ENCODE measurements around the gene WDR45B. TPM values are rescaled to one million over a fixed set of nuclear protein-coding genes. Genes with fewer than 3 reads are reported as not detected.

The WDR45B gene
- total RNA-seq, 2 donors from 2014 or later: 75.3 to 79.1 TPM

GRCh38 chr17:82689077-82689476 is 40.8 kb upstream of the WDR45B start:
- 84 to 85% methylated on average over 4 to 8 of the region's 8 CpGs for WGBS, 2 experiments (ENCODE audit: insufficient coverage in 1 of 2, insufficient read length in 1 of 2)

GRCh38 chr17:82687871-82688270 is 39.6 kb upstream of the WDR45B start:
- DNase-seq: no peak
- Histone ChIP-seq H3K9ac (ENCODE audit: extremely low read depth, low read length, poor library complexity, severe bottlenecking) (no peak overlapping the region), H3K27ac (ENCODE audit: low read depth, low read length) (no peak overlapping the region), H3K4me1 (ENCODE audit: control insufficient read depth, insufficient read depth, low read length) (no peaks in the 10 kb centered on the region), H3K27me3 (ENCODE audit: control insufficient read depth, insufficient read depth, low read length, poor library complexity, severe bottlenecking) (no peaks in the 10 kb centered on the region), H3K9me3 (ENCODE audit: control insufficient read depth, low read length) (no peaks in the 10 kb centered on the region), H3K36me3 (ENCODE audit: control insufficient read depth, insufficient read depth, low read length) (no peaks in the 10 kb centered on the region), H3K4me3 (ENCODE audit: low read length) (no peak overlapping the region)
- H3K4me3 Mint-ChIP-seq: no peak overlapping the region
- H3K27me3 Mint-ChIP-seq (ENCODE audit: insufficient read depth): no peaks in the 10 kb centered on the region
- no peak for TF ChIP-seq CTCF (conservative IDR thresholded peaks at IDR 0.05)
- H3K36me3 Mint-ChIP-seq (ENCODE audit: low read depth): no peaks in the 10 kb centered on the region
- H3K27ac Mint-ChIP-seq: no peak overlapping the region
- WGBS, 2 experiments (ENCODE audit: insufficient coverage in 1 of 2, insufficient read length in 1 of 2): 90 to 96% methylated on average over 9 of the region's 9 CpGs
- H3K9me3 Mint-ChIP-seq: peaks cover 1% of the 10 kb centered on the region
- H3K4me1 Mint-ChIP-seq: no peaks in the 10 kb centered on the region

More at GRCh38 chr17:82689077-82689476, 40.8 kb upstream of the WDR45B start:
- DNase-seq: no peak
- peaks cover 2% of the 10 kb centered on the region for H3K36me3 Mint-ChIP-seq (ENCODE audit: low read depth)
- Histone ChIP-seq H3K4me3 (ENCODE audit: low read length) (no peak overlapping the region), H3K4me1 (ENCODE audit: control insufficient read depth, insufficient read depth, low read length) (no peaks in the 10 kb centered on the region), H3K27me3 (ENCODE audit: control insufficient read depth, insufficient read depth, low read length, poor library complexity, severe bottlenecking) (no peaks in the 10 kb centered on the region), H3K36me3 (ENCODE audit: control insufficient read depth, insufficient read depth, low read length) (no peaks in the 10 kb centered on the region), H3K9ac (ENCODE audit: extremely low read depth, low read length, poor library complexity, severe bottlenecking) (no peak overlapping the region), H3K9me3 (ENCODE audit: control insufficient read depth, low read length) (no peaks in the 10 kb centered on the region), H3K27ac (ENCODE audit: low read depth, low read length) (no peak overlapping the region)
- H3K27ac Mint-ChIP-seq: no peak overlapping the region
- peaks cover 1% of the 10 kb centered on the region for H3K27me3 Mint-ChIP-seq (ENCODE audit: insufficient read depth)
- no peaks in the 10 kb centered on the region for H3K4me1 Mint-ChIP-seq
- H3K9me3 Mint-ChIP-seq: peaks cover 4% of the 10 kb centered on the region
- H3K4me3 Mint-ChIP-seq: no peak overlapping the region
- no peak for TF ChIP-seq CTCF (conservative IDR thresholded peaks at IDR 0.05)

GRCh38 chr17:82687375-82687861 is 39.2 kb upstream of the WDR45B start:
- Histone ChIP-seq H3K27ac (ENCODE audit: low read depth, low read length) (no peak overlapping the region), H3K4me3 (ENCODE audit: low read length) (no peak overlapping the region), H3K4me1 (ENCODE audit: control insufficient read depth, insufficient read depth, low read length) (no peaks in the 10 kb centered on the region), H3K9ac (ENCODE audit: extremely low read depth, low read length, poor library complexity, severe bottlenecking) (no peak overlapping the region), H3K9me3 (ENCODE audit: control insufficient read depth, low read length) (no peaks in the 10 kb centered on the region), H3K36me3 (ENCODE audit: control insufficient read depth, insufficient read depth, low read length) (no peaks in the 10 kb centered on the region), H3K27me3 (ENCODE audit: control insufficient read depth, insufficient read depth, low read length, poor library complexity, severe bottlenecking) (no peaks in the 10 kb centered on the region)
- Mint-ChIP-seq H3K27ac (no peak overlapping the region), H3K36me3 (ENCODE audit: low read depth) (no peaks in the 10 kb centered on the region), H3K4me1 (no peaks in the 10 kb centered on the region), H3K4me3 (no peak overlapping the region), H3K27me3 (ENCODE audit: insufficient read depth) (no peaks in the 10 kb centered on the region), H3K9me3 (peaks cover 2% of the 10 kb centered on the region)
- no peak for DNase-seq
- no peak for TF ChIP-seq CTCF (conservative IDR thresholded peaks at IDR 0.05)
- 87 to 93% methylated on average over 9 to 10 of the region's 10 CpGs for WGBS, 2 experiments (ENCODE audit: insufficient coverage in 1 of 2, insufficient read length in 1 of 2)
